Activated CD4-positive, alpha-beta memory T cell treated with anti-CD3 and anti-CD28 coated beads, Interleukin-2, amount 10 ng/mL, durations not matched to agents 7 days and 5 days (primary cell): ENCODE results near the gene GPR15. TPM values are rescaled to one million over a fixed set of nuclear protein-coding genes. Genes with fewer than 3 reads are reported as not detected.

Source experiments
- CTCF ChIA-PET: fragments of 350-600 bp; sonication (Branson Sonifier 250); formaldehyde crosslinking; loops from one replicate; lab custom pipeline; 2021; ENCODE audit warnings: antibody characterized with exemption, inconsistent platforms; lab: Charles Lee
- POLR2A ChIA-PET: fragments of 350-600 bp; sonication (Branson Sonifier 250); formaldehyde crosslinking; loops from one replicate; lab custom pipeline; 2021; ENCODE audit warnings: antibody characterized with exemption; lab: Charles Lee
- DNase-seq: peaks from one replicate; pipeline ENCODE4 v3.0.0-alpha.2; 2020
- H3K27ac Mint-ChIP-seq: one replicate; pipeline ENCODE4 v1.8.0; 2021; ENCODE audit warnings: mild to moderate bottlenecking, mixed read lengths
- H3K27me3 Mint-ChIP-seq: one replicate; pipeline ENCODE4 v1.8.0; 2021; ENCODE audit warnings: mixed read lengths
- H3K36me3 Mint-ChIP-seq: one replicate; pipeline ENCODE4 v1.8.0; 2021; ENCODE audit warnings: low read depth, mixed read lengths
- H3K4me1 Mint-ChIP-seq: one replicate; pipeline ENCODE4 v1.8.0; 2021; ENCODE audit warnings: mixed read lengths
- H3K4me3 Mint-ChIP-seq: one replicate; pipeline ENCODE4 v1.8.0; 2021; ENCODE audit warnings: mild to moderate bottlenecking, mixed read lengths
- H3K9me3 Mint-ChIP-seq: one replicate; pipeline ENCODE4 v1.8.0; 2021; ENCODE audit warnings: mixed read lengths
- total RNA-seq, 2 experiments: library from RNA; stranded (reverse); gene quantifications; one replicate each; pipeline ENCODE4 v1.2.3, GENCODE V29; 2021

The GPR15 gene
- total RNA-seq, 2 experiments from 2014 or later, result 111 TPM

- peaks cover 93% of the 10 kb centered on the region for H3K36me3 Mint-ChIP-seq
- peaks cover 76% of the 10 kb centered on the region for H3K4me1 Mint-ChIP-seq
- no peaks in the 10 kb centered on the region for H3K27me3 Mint-ChIP-seq
- ChIA-PET POLR2A (interaction anchor here (1.0 to 13.8 kb wide), 11 partner anchors 8 to 78 kb away, joined by 3 to 372 read pairs (median 7); partner anchors contain the start of genes CLDND1 and CPOX), CTCF (interaction anchor here (1.6 kb wide), 1 partner anchor 57 kb away, joined by 5 read pairs; no protein-coding TSS in a partner anchor)
- no peak overlapping the region for H3K27ac Mint-ChIP-seq
- no peaks in the 10 kb centered on the region for H3K9me3 Mint-ChIP-seq
- H3K4me3 Mint-ChIP-seq, result no peak overlapping the region
- no peak for DNase-seq
These were observed 16.8 kb upstream of the GPR15 start for GRCh38 chr3:98514948-98515347.

GRCh38 chr3:98518816-98519215 lies 13.0 kb upstream of the GPR15 start:
- H3K36me3 Mint-ChIP-seq, result peaks cover 91% of the 10 kb centered on the region
- ChIA-PET POLR2A (interaction anchor here (1.0 to 13.8 kb wide), 6 partner anchors 17 to 73 kb away, joined by 3 to 372 read pairs (median 135); partner anchors contain the start of genes CPOX and GPR15), CTCF (no interaction called here)
- peaks cover 2% of the 10 kb centered on the region for H3K9me3 Mint-ChIP-seq
- DNase-seq, result no peak
- H3K4me1 Mint-ChIP-seq, result peaks cover 75% of the 10 kb centered on the region
- H3K4me3 Mint-ChIP-seq, result peak overlapping the region; percentile 98
- H3K27me3 Mint-ChIP-seq, result no peaks in the 10 kb centered on the region
- peak overlapping the region; percentile 92 for H3K27ac Mint-ChIP-seq

DNA sequence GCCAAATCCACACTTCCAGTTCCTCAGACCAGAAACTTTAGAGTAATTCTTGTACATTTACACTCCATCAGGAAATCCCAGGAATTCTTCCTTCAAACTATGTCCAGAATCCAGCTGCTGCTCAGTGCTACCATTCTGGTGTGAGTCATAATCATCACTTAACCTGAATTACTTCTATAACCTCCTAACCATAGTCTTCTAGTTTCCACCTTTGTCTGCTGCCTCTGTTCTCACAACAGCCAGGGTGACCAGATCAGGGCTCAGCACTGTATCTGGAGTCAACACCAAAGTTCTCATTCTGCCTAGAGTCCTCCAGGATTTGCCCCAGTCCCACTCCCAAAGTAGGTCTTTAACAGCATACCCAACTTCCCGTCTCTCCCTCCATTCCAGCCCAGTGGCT lies 12.4 kb upstream of the GPR15 start:
- H3K4me3 Mint-ChIP-seq, result peak overlapping the region; percentile 98
- ChIA-PET CTCF (interaction anchor here (1.6 kb wide), 1 partner anchor 53 kb away, joined by 7 read pairs; no protein-coding TSS in a partner anchor), POLR2A (interaction anchor here (1.5 to 13.8 kb wide), 5 partner anchors 18 to 73 kb away, joined by 4 to 372 read pairs (median 169); partner anchors contain the start of genes CPOX and GPR15)
- DNase-seq, result no peak
- H3K36me3 Mint-ChIP-seq, result peaks cover 92% of the 10 kb centered on the region
- peaks cover 5% of the 10 kb centered on the region for H3K9me3 Mint-ChIP-seq
- peaks cover 76% of the 10 kb centered on the region for H3K4me1 Mint-ChIP-seq
- H3K27ac Mint-ChIP-seq, result peak overlapping the region; percentile 92
- H3K27me3 Mint-ChIP-seq, result no peaks in the 10 kb centered on the region

GRCh38 chr3:98521897-98522543 lies 9.8 kb upstream of the GPR15 start:
- ChIA-PET CTCF (interaction anchor here (0.6 to 5.4 kb wide), 9 partner anchors 15 to 484 kb away, joined by 3 to 38 read pairs (median 4); partner anchors contain the start of gene CPOX), POLR2A (interaction anchor here (0.8 to 13.8 kb wide), 12 partner anchors 8 to 1880 kb away, joined by 4 to 372 read pairs (median 10); partner anchors contain the start of genes CPOX, GPR15 and LNP1)
- Mint-ChIP-seq H3K27ac (peak overlapping the region; percentile 92), H3K4me3 (peak overlapping the region; percentile 98), H3K27me3 (no peaks in the 10 kb centered on the region), H3K36me3 (peaks cover 85% of the 10 kb centered on the region), H3K4me1 (peaks cover 74% of the 10 kb centered on the region), H3K9me3 (peaks cover 9% of the 10 kb centered on the region)
- peak; percentile 71 for DNase-seq

DNA sequence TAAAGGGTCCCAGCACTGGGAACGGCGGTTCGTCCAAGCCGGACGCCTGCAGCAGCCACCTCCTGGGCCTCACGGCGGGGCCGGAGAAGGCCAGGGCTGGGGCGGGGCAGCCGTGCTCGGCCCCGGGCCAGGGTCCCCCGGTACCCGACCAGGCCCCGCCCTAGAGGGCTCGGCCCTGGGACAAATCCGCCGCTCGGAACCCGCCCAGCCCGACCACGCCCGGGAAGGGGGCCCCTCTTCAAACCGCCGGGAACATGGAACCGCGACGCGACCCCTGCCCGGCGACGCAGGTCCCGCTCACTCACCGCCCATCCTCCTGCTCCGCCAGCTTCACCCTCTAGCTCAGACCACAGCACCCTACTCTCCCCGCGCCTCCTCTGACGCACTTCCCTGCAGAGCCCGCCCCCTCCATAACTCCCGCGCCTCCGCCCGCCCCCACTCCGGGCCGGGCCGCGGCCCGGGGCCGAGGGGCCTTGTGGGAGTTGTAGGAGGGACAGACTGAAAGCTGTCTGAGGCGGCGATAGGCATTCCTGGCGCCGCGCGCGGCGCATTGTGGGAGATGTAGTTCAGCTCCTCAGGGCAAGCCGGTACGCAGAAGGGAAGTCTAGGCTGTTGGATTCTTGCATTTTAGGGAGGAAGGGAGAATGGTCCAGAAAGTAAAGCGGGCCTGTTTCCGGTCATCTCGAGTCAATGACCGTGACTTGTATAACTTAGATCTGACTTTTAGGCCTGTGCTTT lies 9.1 kb upstream of the GPR15 start, which contains the start of gene CLDND1:
Gene CLDND1 (minus strand): TSS at position 359 of the 738 bp plus-strand sequence. CDS start 1,478 bp downstream, outside the sequence.
- H3K36me3 Mint-ChIP-seq, result peaks cover 83% of the 10 kb centered on the region
- peak within 1 kb of the TSS; percentile 92 for H3K27ac Mint-ChIP-seq
- DNase-seq, result peak; percentile 98
- ChIA-PET CTCF (interaction anchor here (0.6 to 5.4 kb wide), 9 partner anchors 10 to 485 kb away, joined by 3 to 38 read pairs (median 9); partner anchors contain the start of genes CPOX and GPR15), POLR2A (interaction anchor here (0.7 to 13.8 kb wide), 14 partner anchors 8 to 1879 kb away, joined by 3 to 372 read pairs (median 10); partner anchors contain the start of genes CPOX, GPR15 and LNP1)
- H3K4me3 Mint-ChIP-seq, result peak within 1 kb of the TSS; percentile 98
- peaks cover 73% of the 10 kb centered on the region for H3K4me1 Mint-ChIP-seq
- H3K27me3 Mint-ChIP-seq, result no peaks in the 10 kb centered on the region
- peaks cover 9% of the 10 kb centered on the region for H3K9me3 Mint-ChIP-seq

DNA sequence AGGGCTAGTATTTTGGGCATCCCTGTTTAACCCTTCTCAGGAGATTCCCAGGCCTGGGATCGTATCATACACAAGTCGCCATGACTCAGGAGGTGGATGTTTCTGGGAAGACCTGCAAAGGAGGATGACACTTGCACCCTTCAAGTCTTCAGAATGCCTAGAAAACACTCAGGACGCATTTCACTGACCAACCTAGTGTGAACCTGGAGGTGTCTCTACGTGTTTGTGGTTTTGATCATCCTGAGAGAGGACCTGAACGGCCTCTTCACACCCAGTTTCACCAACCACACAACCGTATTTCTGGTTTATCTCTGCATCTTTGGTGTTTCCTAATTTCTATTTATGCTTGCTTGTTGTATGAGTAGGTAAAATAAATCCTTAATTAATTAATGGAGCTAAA lies 6.3 kb upstream of the GPR15 start:
- Mint-ChIP-seq H3K4me1 (peaks cover 69% of the 10 kb centered on the region), H3K27me3 (no peaks in the 10 kb centered on the region), H3K4me3 (peak overlapping the region; percentile 18), H3K9me3 (peaks cover 9% of the 10 kb centered on the region), H3K36me3 (peaks cover 68% of the 10 kb centered on the region), H3K27ac (peak overlapping the region; percentile 78)
- DNase-seq, result peak; percentile 45
- CTCF ChIA-PET, result interaction anchor here (0.6 to 5.4 kb wide), 6 partner anchors 7 to 68 kb away, joined by 3 to 38 read pairs (median 4); partner anchors contain the start of genes CPOX and GPR15
- POLR2A ChIA-PET, result interaction anchor here (0.7 to 13.8 kb wide), 5 partner anchors 12 to 46 kb away, joined by 3 to 372 read pairs (median 21); partner anchors contain the start of gene GPR15

GRCh38 chr3:98528474-98529346 lies 3.1 kb upstream of the GPR15 start:
- POLR2A ChIA-PET, result interaction anchor here (0.7 to 2.2 kb wide), 5 partner anchors 27 to 44 kb away, joined by 3 to 7 read pairs (median 3); no protein-coding TSS in a partner anchor

GRCh38 chr3:98529856-98530459 lies 1.8 kb upstream of the GPR15 start:
- peaks cover 72% of the 10 kb centered on the region for H3K4me1 Mint-ChIP-seq
- H3K4me3 Mint-ChIP-seq, result peak overlapping the region; percentile 61
- DNase-seq, result no peak
- peaks cover 4% of the 10 kb centered on the region for H3K9me3 Mint-ChIP-seq
- ChIA-PET POLR2A (interaction anchor here (0.7 to 2.2 kb wide), 10 partner anchors 8 to 43 kb away, joined by 3 to 10 read pairs (median 6); no protein-coding TSS in a partner anchor), CTCF (no interaction called here)
- H3K27ac Mint-ChIP-seq, result peak overlapping the region; percentile 72
- no peaks in the 10 kb centered on the region for H3K27me3 Mint-ChIP-seq
- peaks cover 65% of the 10 kb centered on the region for H3K36me3 Mint-ChIP-seq

More at GRCh38 chr3:98528474-98529346, 3.1 kb upstream of the GPR15 start:
- Mint-ChIP-seq H3K36me3 (peaks cover 71% of the 10 kb centered on the region), H3K27me3 (no peaks in the 10 kb centered on the region), H3K4me3 (peak overlapping the region; percentile 9), H3K27ac (peak overlapping the region; percentile 33), H3K9me3 (peaks cover 7% of the 10 kb centered on the region), H3K4me1 (peaks cover 83% of the 10 kb centered on the region)
- CTCF ChIA-PET, result interaction anchor here (1.0 kb wide), 1 partner anchor 44 kb away, joined by 3 read pairs; no protein-coding TSS in a partner anchor
- no peak for DNase-seq

GRCh38 chr3:98530676-98531075 lies 1.1 kb upstream of the GPR15 start:
- DNase-seq, result no peak
- CTCF ChIA-PET, result no interaction called here
- Mint-ChIP-seq H3K9me3 (peaks cover 2% of the 10 kb centered on the region), H3K36me3 (peaks cover 59% of the 10 kb centered on the region), H3K4me3 (peak overlapping the region; percentile 53), H3K27ac (peak overlapping the region; percentile 70), H3K27me3 (no peaks in the 10 kb centered on the region), H3K4me1 (peaks cover 65% of the 10 kb centered on the region)
- POLR2A ChIA-PET, result interaction anchor here (0.7 to 2.2 kb wide), 9 partner anchors 8 to 42 kb away, joined by 3 to 10 read pairs (median 6); no protein-coding TSS in a partner anchor

DNA sequence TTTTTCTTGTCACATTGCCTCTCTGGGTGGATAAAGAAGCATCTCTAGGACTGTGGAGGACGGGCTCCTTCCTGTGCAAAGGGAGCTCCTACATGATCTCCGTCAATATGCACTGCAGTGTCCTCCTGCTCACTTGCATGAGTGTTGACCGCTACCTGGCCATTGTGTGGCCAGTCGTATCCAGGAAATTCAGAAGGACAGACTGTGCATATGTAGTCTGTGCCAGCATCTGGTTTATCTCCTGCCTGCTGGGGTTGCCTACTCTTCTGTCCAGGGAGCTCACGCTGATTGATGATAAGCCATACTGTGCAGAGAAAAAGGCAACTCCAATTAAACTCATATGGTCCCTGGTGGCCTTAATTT lies 478 bp downstream of the GPR15 start:
- Mint-ChIP-seq H3K36me3 (peaks cover 62% of the 10 kb centered on the region), H3K4me3 (peak overlapping the region; percentile 81), H3K27ac (peak overlapping the region; percentile 84), H3K4me1 (peaks cover 66% of the 10 kb centered on the region), H3K9me3 (no peaks in the 10 kb centered on the region), H3K27me3 (no peaks in the 10 kb centered on the region)
- POLR2A ChIA-PET, result interaction anchor here (0.8 to 13.1 kb wide), 12 partner anchors 9 to 63 kb away, joined by 3 to 931 read pairs (median 9); partner anchors contain the start of genes CLDND1 and CPOX
- CTCF ChIA-PET, result interaction anchor here (0.6 to 3.6 kb wide), 6 partner anchors 8 to 63 kb away, joined by 3 to 19 read pairs (median 7); partner anchors contain the start of gene CLDND1
- DNase-seq, result no peak
